SU-DHL-6 (cell line): ENCODE data around the gene FBLN2.

Experiments
- H2AFZ ChIP-seq: fragments of 200-600 bp; sonication (generic); 2 replicates; pipeline ENCODE4 v1.6.1; 2014; ENCODE audit warnings: low read depth, mild to moderate bottlenecking, moderate library complexity, mixed read lengths, antibody characterized with exemption, low read length; ENCODE audit not compliant: severe bottlenecking
- H3F3A ChIP-seq: fragments of 200-600 bp; shearing (Covaris generic); 2 replicates; pipeline ENCODE4 v1.6.0; 2016; ENCODE audit warnings: antibody characterized with exemption, mild to moderate bottlenecking; ENCODE audit not compliant: insufficient read depth
- H3K27ac ChIP-seq: fragments of 200-600 bp; sonication (generic); 2 replicates; pipeline ENCODE4 v1.5.1; 2016; ENCODE audit warnings: low read depth, mild to moderate bottlenecking, low read length, moderate library complexity, mixed read lengths
- H3K27me3 ChIP-seq: fragments of 200-600 bp; sonication (generic), shearing (Covaris generic); 2 replicates; pipeline ENCODE4 v1.6.0; 2014; ENCODE audit warnings: mild to moderate bottlenecking, low read length
- H3K36me3 ChIP-seq: fragments of 200-600 bp; sonication (generic); 2 replicates; pipeline ENCODE4 v1.6.1; 2014; ENCODE audit warnings: mild to moderate bottlenecking, low read length, mixed read lengths
- H3K4me2 ChIP-seq: fragments of 300-600, 200-600 bp; shearing (Covaris generic), sonication (generic); 2 replicates; pipeline ENCODE4 v1.6.0; 2014; ENCODE audit warnings: low read length, low read depth, mild to moderate bottlenecking; ENCODE audit not compliant: poor library complexity, severe bottlenecking
- H3K4me3 ChIP-seq: fragments of 200-600 bp; sonication (generic); 2 replicates; pipeline ENCODE4 v1.5.1; 2014; ENCODE audit warnings: antibody characterized with exemption, low read length, mild to moderate bottlenecking, mixed read lengths; ENCODE audit not compliant: insufficient read depth, poor library complexity, severe bottlenecking
- H3K79me2 ChIP-seq: fragments of 200-600 bp; sonication (generic); 2 replicates; pipeline ENCODE4 v1.6.1; 2014; ENCODE audit warnings: mild to moderate bottlenecking, low read length, moderate library complexity; ENCODE audit not compliant: insufficient read depth
- H3K9ac ChIP-seq: fragments of 200-600 bp; sonication (generic); 2 replicates; pipeline ENCODE4 v1.7.0; 2014; ENCODE audit warnings: mild to moderate bottlenecking, low read length
- H3K9me2 ChIP-seq: fragments of 200-600 bp; sonication (generic); replicated peaks from 2 replicates; pipeline ENCODE4 v1.6.1; 2014; ENCODE audit warnings: low read length; ENCODE audit not compliant: insufficient read depth
- H3K9me3 ChIP-seq: fragments of 200-600 bp; sonication (generic); 2 replicates; pipeline ENCODE4 v1.6.1; 2014; ENCODE audit warnings: low read length, mixed read lengths; ENCODE audit not compliant: insufficient read depth
- H4K20me1 ChIP-seq: fragments of 200-600 bp; sonication (generic); 2 replicates; pipeline ENCODE4 v1.6.1; 2014; ENCODE audit warnings: low read depth, mild to moderate bottlenecking, antibody characterized with exemption, low read length, moderate library complexity, mixed read lengths
- EZH2phosphoT487 ChIP-seq: fragments of 200-600 bp; sonication (generic), shearing (Covaris generic); conservative IDR thresholded peaks from 2 replicates; pipeline ENCODE4 v1.6.1; 2018; ENCODE audit warnings: mild to moderate bottlenecking, antibody characterized with exemption, low read length, moderate library complexity, mixed read lengths
- TF ChIP-seq, protein P1 (sequence below): fragments of 200-600 bp; sonication (generic); IDR thresholded peaks from one replicate; pipeline ENCODE4 v1.5.1; 2017; ENCODE audit warnings: antibody characterized with exemption, mild to moderate bottlenecking, low read length, moderate library complexity; ENCODE audit not compliant: insufficient read depth, poor library complexity, severe bottlenecking

The FBLN2 gene

GRCh38 chr3:13536832-13537231 lies 12.1 kb upstream of the FBLN2 start:
- H3K4me2 ChIP-seq = no peak overlapping the region
- H3K9me2 ChIP-seq = no peaks in the 10 kb centered on the region
- no peaks in the 10 kb centered on the region for H3K27me3 ChIP-seq
- H4K20me1 ChIP-seq = no peaks in the 10 kb centered on the region
- H3K27ac ChIP-seq = no peak overlapping the region
- no peaks in the 10 kb centered on the region for H3K79me2 ChIP-seq
- no peak for TF ChIP-seq EZH2phosphoT487
- TF ChIP-seq, protein P1, sequence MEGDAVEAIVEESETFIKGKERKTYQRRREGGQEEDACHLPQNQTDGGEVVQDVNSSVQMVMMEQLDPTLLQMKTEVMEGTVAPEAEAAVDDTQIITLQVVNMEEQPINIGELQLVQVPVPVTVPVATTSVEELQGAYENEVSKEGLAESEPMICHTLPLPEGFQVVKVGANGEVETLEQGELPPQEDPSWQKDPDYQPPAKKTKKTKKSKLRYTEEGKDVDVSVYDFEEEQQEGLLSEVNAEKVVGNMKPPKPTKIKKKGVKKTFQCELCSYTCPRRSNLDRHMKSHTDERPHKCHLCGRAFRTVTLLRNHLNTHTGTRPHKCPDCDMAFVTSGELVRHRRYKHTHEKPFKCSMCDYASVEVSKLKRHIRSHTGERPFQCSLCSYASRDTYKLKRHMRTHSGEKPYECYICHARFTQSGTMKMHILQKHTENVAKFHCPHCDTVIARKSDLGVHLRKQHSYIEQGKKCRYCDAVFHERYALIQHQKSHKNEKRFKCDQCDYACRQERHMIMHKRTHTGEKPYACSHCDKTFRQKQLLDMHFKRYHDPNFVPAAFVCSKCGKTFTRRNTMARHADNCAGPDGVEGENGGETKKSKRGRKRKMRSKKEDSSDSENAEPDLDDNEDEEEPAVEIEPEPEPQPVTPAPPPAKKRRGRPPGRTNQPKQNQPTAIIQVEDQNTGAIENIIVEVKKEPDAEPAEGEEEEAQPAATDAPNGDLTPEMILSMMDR = no peak
- no peak overlapping the region for H3K4me3 ChIP-seq
- H3K36me3 ChIP-seq = no peaks in the 10 kb centered on the region
- H3K9ac ChIP-seq = no peak overlapping the region
- H3F3A ChIP-seq = no peaks in the 10 kb centered on the region
- 0 out of 2 replicates have a peak, but pooled peaks cover 4% of the 10 kb centered on the region for H3K9me3 ChIP-seq
- no peak overlapping the region for H2AFZ ChIP-seq

- Histone ChIP-seq H3K79me2 (no peaks in the 10 kb centered on the region), H3K27ac (no peak overlapping the region), H2AFZ (no peak overlapping the region), H3K36me3 (no peaks in the 10 kb centered on the region), H3K27me3 (no peaks in the 10 kb centered on the region), H4K20me1 (no peaks in the 10 kb centered on the region), H3K9me3 (0 out of 2 replicates have a peak, but pooled peaks cover 4% of the 10 kb centered on the region), H3K9ac (no peak overlapping the region), H3K4me2 (no peak overlapping the region), H3F3A (no peaks in the 10 kb centered on the region), H3K9me2 (no peaks in the 10 kb centered on the region), H3K4me3 (no peak overlapping the region)
- TF ChIP-seq, protein P1 = no peak
- TF ChIP-seq EZH2phosphoT487 = no peak
Measured at GRCh38 chr3:13537244-13537908, 11.5 kb upstream of the FBLN2 start.

- Histone ChIP-seq H3K4me2 (no peak overlapping the region), H3K27ac (no peak overlapping the region), H3K27me3 (no peaks in the 10 kb centered on the region), H3K4me3 (no peak overlapping the region), H2AFZ (no peak overlapping the region), H3K79me2 (no peaks in the 10 kb centered on the region), H3F3A (no peaks in the 10 kb centered on the region), H3K9me3 (0 out of 2 replicates have a peak, but pooled peaks cover 4% of the 10 kb centered on the region), H4K20me1 (no peaks in the 10 kb centered on the region), H3K9me2 (no peaks in the 10 kb centered on the region), H3K36me3 (no peaks in the 10 kb centered on the region), H3K9ac (no peak overlapping the region)
- TF ChIP-seq, protein P1 = no peak
- no peak for TF ChIP-seq EZH2phosphoT487
Measured at GRCh38 chr3:13537909-13538296, 11.0 kb upstream of the FBLN2 start.
